T-helper 2 cell treated with Interferon-gamma antibody and Interleukin-4, amounts not matched to agents 5 μg/mL and 100 μg/mL, for 36 hours (primary cell): ENCODE results near the gene SLC47A2.
"Not testable (repeated sequence)": the region's sequence is repeated elsewhere in the genome, so short reads cannot be mapped to it uniquely, and the experiment has no call there.

Experiments
- DNase-seq: peaks from one replicate; pipeline ENCODE4 v3.0.0; 2021; ENCODE audit warnings: low spot score
- H3K27ac Mint-ChIP-seq: one replicate; pipeline ENCODE4 v1.8.0; 2021; ENCODE audit warnings: mild to moderate bottlenecking, mixed read lengths
- H3K27me3 Mint-ChIP-seq: one replicate; pipeline ENCODE4 v1.8.0; 2021; ENCODE audit warnings: low read depth, mixed read lengths
- H3K36me3 Mint-ChIP-seq: one replicate; pipeline ENCODE4 v1.8.0; 2021; ENCODE audit warnings: low read depth, mixed read lengths
- H3K4me1 Mint-ChIP-seq: one replicate; pipeline ENCODE4 v1.8.0; 2021; ENCODE audit warnings: low read depth, mixed read lengths
- H3K4me3 Mint-ChIP-seq: one replicate; pipeline ENCODE4 v1.8.0; 2022; ENCODE audit warnings: mild to moderate bottlenecking, moderate library complexity, mixed read lengths
- H3K9me3 Mint-ChIP-seq: one replicate; pipeline ENCODE4 v1.8.0; 2021; ENCODE audit warnings: mixed read lengths

Gene SLC47A2

GRCh38 chr17:19716108-19717030 lies at the start of gene SLC47A2:
Gene SLC47A2, minus strand, starts transcription at chr17:19716584. Its CDS starts 29 bp downstream, at chr17:19716555.
- no peak within 1 kb of the TSS for H3K4me3 Mint-ChIP-seq
- H3K36me3 Mint-ChIP-seq: no peaks in the 10 kb centered on the region
- H3K9me3 Mint-ChIP-seq: no peaks in the 10 kb centered on the region
- no peak within 1 kb of the TSS for H3K27ac Mint-ChIP-seq
- H3K4me1 Mint-ChIP-seq: no peaks in the 10 kb centered on the region
- no peak for DNase-seq
- H3K27me3 Mint-ChIP-seq: no peaks in the 10 kb centered on the region

GRCh38 chr17:19766016-19766415 lies 49.6 kb upstream of the SLC47A2 start:
- Mint-ChIP-seq H3K4me3 (no peak overlapping the region), H3K27ac (no peak overlapping the region), H3K36me3 (no peaks in the 10 kb centered on the region), H3K9me3 (no peaks in the 10 kb centered on the region), H3K27me3 (no peaks in the 10 kb centered on the region), H3K4me1 (peaks cover 2% of the 10 kb centered on the region)
- DNase-seq: no peak

GRCh38 chr17:19763991-19764390 lies 47.6 kb upstream of the SLC47A2 start:
- not testable (repeated sequence) for H3K4me1 Mint-ChIP-seq, H3K36me3 Mint-ChIP-seq, DNase-seq, H3K4me3 Mint-ChIP-seq, H3K9me3 Mint-ChIP-seq, H3K27ac Mint-ChIP-seq, H3K27me3 Mint-ChIP-seq

- DNase-seq: no peak
- no peaks in the 10 kb centered on the region for H3K9me3 Mint-ChIP-seq
- H3K27me3 Mint-ChIP-seq: peaks cover 6% of the 10 kb centered on the region
- H3K4me3 Mint-ChIP-seq: no peak overlapping the region
- H3K36me3 Mint-ChIP-seq: no peaks in the 10 kb centered on the region
- H3K27ac Mint-ChIP-seq: no peak overlapping the region
- peaks cover 2% of the 10 kb centered on the region for H3K4me1 Mint-ChIP-seq
These were observed 47.0 kb upstream of the SLC47A2 start for GRCh38 chr17:19763416-19763815.

- DNase-seq: peak; percentile 31
- no peak overlapping the region for H3K4me3 Mint-ChIP-seq
- no peaks in the 10 kb centered on the region for H3K4me1 Mint-ChIP-seq
- H3K9me3 Mint-ChIP-seq: no peaks in the 10 kb centered on the region
- H3K36me3 Mint-ChIP-seq: no peaks in the 10 kb centered on the region
- peaks cover 6% of the 10 kb centered on the region for H3K27me3 Mint-ChIP-seq
- no peak overlapping the region for H3K27ac Mint-ChIP-seq
These were observed 46.2 kb upstream of the SLC47A2 start for GRCh38 chr17:19762515-19762961.

- no peak overlapping the region for H3K27ac Mint-ChIP-seq
- H3K4me1 Mint-ChIP-seq: no peaks in the 10 kb centered on the region
- no peak overlapping the region for H3K4me3 Mint-ChIP-seq
These were observed 44.4 kb upstream of the SLC47A2 start for GRCh38 chr17:19760746-19761145.

GRCh38 chr17:19759568-19760549 lies 43.5 kb upstream of the SLC47A2 start:
- DNase-seq: no peak
- Mint-ChIP-seq H3K27ac (no peak overlapping the region), H3K4me1 (no peaks in the 10 kb centered on the region), H3K27me3 (peaks cover 6% of the 10 kb centered on the region), H3K36me3 (no peaks in the 10 kb centered on the region), H3K9me3 (no peaks in the 10 kb centered on the region), H3K4me3 (no peak overlapping the region)

More at GRCh38 chr17:19760746-19761145, 44.4 kb upstream of the SLC47A2 start:
- no peak for DNase-seq
- no peaks in the 10 kb centered on the region for H3K36me3 Mint-ChIP-seq
- no peaks in the 10 kb centered on the region for H3K9me3 Mint-ChIP-seq
- peaks cover 6% of the 10 kb centered on the region for H3K27me3 Mint-ChIP-seq

GRCh38 chr17:19757536-19758180 lies 41.3 kb upstream of the SLC47A2 start:
- Mint-ChIP-seq H3K36me3 (no peaks in the 10 kb centered on the region), H3K27ac (no peak overlapping the region), H3K4me1 (no peaks in the 10 kb centered on the region), H3K9me3 (no peaks in the 10 kb centered on the region), H3K4me3 (no peak overlapping the region), H3K27me3 (peaks cover 6% of the 10 kb centered on the region)
- no peak for DNase-seq

GRCh38 chr17:19756546-19756945 lies 40.2 kb upstream of the SLC47A2 start:
- peaks cover 6% of the 10 kb centered on the region for H3K27me3 Mint-ChIP-seq
- H3K4me3 Mint-ChIP-seq: no peak overlapping the region
- no peaks in the 10 kb centered on the region for H3K4me1 Mint-ChIP-seq
- H3K9me3 Mint-ChIP-seq: no peaks in the 10 kb centered on the region
- no peak for DNase-seq
- H3K36me3 Mint-ChIP-seq: no peaks in the 10 kb centered on the region
- H3K27ac Mint-ChIP-seq: no peak overlapping the region

GRCh38 chr17:19755821-19756510 lies 39.6 kb upstream of the SLC47A2 start:
- Mint-ChIP-seq H3K9me3 (no peaks in the 10 kb centered on the region), H3K27me3 (peaks cover 8% of the 10 kb centered on the region), H3K27ac (no peak overlapping the region), H3K36me3 (no peaks in the 10 kb centered on the region), H3K4me3 (no peak overlapping the region), H3K4me1 (no peaks in the 10 kb centered on the region)
- no peak for DNase-seq

- Mint-ChIP-seq H3K4me1 (no peaks in the 10 kb centered on the region), H3K27ac (no peak overlapping the region), H3K9me3 (no peaks in the 10 kb centered on the region), H3K27me3 (peaks cover 6% of the 10 kb centered on the region), H3K36me3 (no peaks in the 10 kb centered on the region), H3K4me3 (no peak overlapping the region)
- DNase-seq: no peak
These were observed 39.0 kb upstream of the SLC47A2 start for GRCh38 chr17:19755392-19755791.

- Mint-ChIP-seq H3K27ac (no peak overlapping the region), H3K4me3 (no peak overlapping the region)
These were observed 37.5 kb upstream of the SLC47A2 start for GRCh38 chr17:19753661-19754463.

More at GRCh38 chr17:19753661-19754463, 37.5 kb upstream of the SLC47A2 start:
- Mint-ChIP-seq H3K36me3 (no peaks in the 10 kb centered on the region), H3K4me1 (no peaks in the 10 kb centered on the region), H3K9me3 (no peaks in the 10 kb centered on the region), H3K27me3 (peaks cover 6% of the 10 kb centered on the region)
- no peak for DNase-seq
